WTC11 (cell line): Measurements from ENCODE around the gene PDSS1. TPM values are rescaled to one million over a fixed set of nuclear protein-coding genes. Genes with fewer than 3 reads are reported as not detected.
"Not testable (repeated sequence)": the region's sequence is repeated elsewhere in the genome, so short reads cannot be mapped to it uniquely, and the experiment has no call there.

Experiments used
- ATAC-seq: fragments of 200-7000 bp; cut with Tn5 transposase; 2 replicates; pipeline ENCODE4 v1.10.0; 2021; ENCODE audit warnings: mild to moderate bottlenecking, moderate library complexity
- CTCF ChIA-PET: fragments of 300-600 bp; sonication (Branson Sonifier 250); formaldehyde crosslinking; loops from one replicate; lab custom pipeline; 2021; ENCODE audit warnings: antibody characterized with exemption; lab: Charles Lee
- POLR2A ChIA-PET: fragments of 350-600 bp; sonication (Branson Sonifier 250); formaldehyde crosslinking; loops from one replicate; lab custom pipeline; 2021; ENCODE audit warnings: antibody characterized with exemption; lab: Charles Lee
- DNase-seq: peaks from one replicate; pipeline ENCODE4 v3.0.0; 2021; ENCODE audit warnings: low spot score
- H3K27ac Mint-ChIP-seq: 2 replicates; pipeline ENCODE4 v1.8.0; 2021; ENCODE audit warnings: mixed read lengths
- H3K27me3 Mint-ChIP-seq: 2 replicates; pipeline ENCODE4 v1.8.0; 2021; ENCODE audit warnings: low read depth, mild to moderate bottlenecking, moderate library complexity, mixed read lengths
- H3K36me3 Mint-ChIP-seq: 2 replicates; pipeline ENCODE4 v1.8.0; 2021; ENCODE audit warnings: mixed read lengths
- H3K4me1 Mint-ChIP-seq: 2 replicates; pipeline ENCODE4 v1.8.0; 2022; ENCODE audit warnings: mixed read lengths
- H3K4me3 Mint-ChIP-seq: 2 replicates; pipeline ENCODE4 v1.8.0; 2021; ENCODE audit warnings: mild to moderate bottlenecking, moderate library complexity, mixed read lengths
- H3K9me3 Mint-ChIP-seq: 2 replicates; pipeline ENCODE4 v1.8.0; 2021; ENCODE audit warnings: mixed read lengths
- AFF4 ChIP-seq: sonication (generic); formaldehyde crosslinking; IDR thresholded peaks from 2 replicates; pipeline ENCODE4 v1.8.1; 2023; ENCODE audit warnings: mild to moderate bottlenecking, missing genetic modification reagents, borderline replicate concordance
- ATF2 ChIP-seq: sonication (generic); formaldehyde crosslinking; IDR thresholded peaks from 2 replicates; pipeline ENCODE4 v1.8.1; 2022; ENCODE audit warnings: low read depth, missing genetic modification reagents, borderline replicate concordance
- CDX4 ChIP-seq: fragments of 250-450 bp; sonication (Bioruptor Pico); IDR thresholded peaks from 2 replicates; pipeline ENCODE4 v1.9.0; 2021; ENCODE audit warnings: moderate library complexity, mild to moderate bottlenecking, inconsistent platforms, borderline replicate concordance
- GTF2I ChIP-seq: fragments of 250-450 bp; sonication (Bioruptor Pico); conservative IDR thresholded peaks from 2 replicates; pipeline ENCODE4 v1.4.0; 2021; ENCODE audit warnings: mild to moderate bottlenecking
- MAX ChIP-seq: sonication (generic); formaldehyde crosslinking; IDR thresholded peaks from 2 replicates; pipeline ENCODE4 v1.8.0; 2022; ENCODE audit warnings: mild to moderate bottlenecking, missing genetic modification reagents
- NR2C2 ChIP-seq: sonication (generic); formaldehyde crosslinking; IDR thresholded peaks from 2 replicates; pipeline ENCODE4 v1.8.0; 2022; ENCODE audit warnings: mild to moderate bottlenecking, missing genetic modification reagents
- SMAD3 ChIP-seq: sonication (generic); formaldehyde crosslinking; IDR thresholded peaks from 2 replicates; pipeline ENCODE4 v1.8.0; 2022; ENCODE audit warnings: missing genetic modification reagents, mild to moderate bottlenecking, borderline replicate concordance
- ZBTB21 ChIP-seq: sonication (generic); formaldehyde crosslinking; IDR thresholded peaks from 2 replicates; pipeline ENCODE4 v1.8.1; 2023; ENCODE audit warnings: mild to moderate bottlenecking, missing genetic modification reagents, borderline replicate concordance
- ZBTB43 ChIP-seq: sonication (generic); formaldehyde crosslinking; IDR thresholded peaks from 2 replicates; pipeline ENCODE4 v1.8.1; 2023; ENCODE audit warnings: mild to moderate bottlenecking, missing genetic modification reagents
- ZNF423 ChIP-seq: fragments of 250-450 bp; sonication (Bioruptor Pico); IDR thresholded peaks from 2 replicates; pipeline ENCODE4 v2.1.2; 2022; ENCODE audit warnings: mild to moderate bottlenecking, moderate library complexity
- ZNF425 ChIP-seq: fragments of 250-450 bp; sonication (Bioruptor Pico); conservative IDR thresholded peaks from 2 replicates; pipeline ENCODE4 v1.9.0; 2021; ENCODE audit warnings: mild to moderate bottlenecking
- total RNA-seq: library from RNA; stranded (reverse); gene quantifications from 3 replicates; pipeline ENCODE4 v1.2.3, GENCODE V29; 2021

Gene PDSS1
- total RNA-seq, 1 experiment from 2014 or later = 13.6 TPM

- TF ChIP-seq ATF2 (CRISPR knock-in tag) = no peak
- no peak for TF ChIP-seq ZNF425 (CRISPR knock-in tag)
- TF ChIP-seq SMAD3 (CRISPR knock-in tag) = no peak
- TF ChIP-seq GTF2I (CRISPR knock-in tag) = no peak
- TF ChIP-seq AFF4 (CRISPR knock-in tag) = no peak
- TF ChIP-seq CDX4 (CRISPR knock-in tag) = no peak
Observed at GRCh38 chr10:26681076-26681475, 16.4 kb upstream of the PDSS1 start (continued).

- POLR2A ChIA-PET, H3K36me3 Mint-ChIP-seq, H3K4me3 Mint-ChIP-seq, ATAC-seq, H3K4me1 Mint-ChIP-seq, CTCF ChIA-PET, DNase-seq, H3K27ac Mint-ChIP-seq, H3K27me3 Mint-ChIP-seq, H3K9me3 Mint-ChIP-seq: not testable (repeated sequence)
Observed at GRCh38 chr10:26681971-26682370, 15.5 kb upstream of the PDSS1 start.

- H3K27ac Mint-ChIP-seq = no peak overlapping the region
- TF ChIP-seq MAX (CRISPR knock-in tag) = no peak
- no peak for TF ChIP-seq ZBTB43 (CRISPR knock-in tag)
- no peak for TF ChIP-seq NR2C2 (CRISPR knock-in tag)
- no peak for TF ChIP-seq ZBTB21 (CRISPR knock-in tag)
- no peak for TF ChIP-seq ZNF423 (CRISPR knock-in tag)
- H3K27me3 Mint-ChIP-seq = no peaks in the 10 kb centered on the region
- ChIA-PET POLR2A (no interaction called here), CTCF (no interaction called here)
- H3K9me3 Mint-ChIP-seq = no peaks in the 10 kb centered on the region
- no peaks in the 10 kb centered on the region for H3K4me1 Mint-ChIP-seq
- no peaks in the 10 kb centered on the region for H3K36me3 Mint-ChIP-seq
- ATAC-seq = no peak
- no peak for DNase-seq
- H3K4me3 Mint-ChIP-seq = no peak overlapping the region
Observed at GRCh38 chr10:26682931-26683330, 14.6 kb upstream of the PDSS1 start.
